GM12891 (cell line): ENCODE measurements around the gene TESK2.

Experiments
- PAX5 ChIP-seq: IDR thresholded peaks from 2 replicates; pipeline ENCODE4 v1.6.1; 2011; ENCODE audit warnings: low read length, moderate library complexity, mild to moderate bottlenecking; ENCODE audit not compliant: insufficient read depth, severe bottlenecking
- POLR2A ChIP-seq: IDR thresholded peaks from 2 replicates; pipeline ENCODE4 v1.6.1; 2011; ENCODE audit warnings: low read depth, low read length, control low read depth
- POLR2AphosphoS5 ChIP-seq: IDR thresholded peaks from 2 replicates; pipeline ENCODE4 v1.6.1; 2011; ENCODE audit warnings: low read depth, low read length, control low read depth
- POU2F2 ChIP-seq: IDR thresholded peaks from 2 replicates; pipeline ENCODE4 v1.6.1; 2011; ENCODE audit warnings: low read depth, mild to moderate bottlenecking, control low read depth, low read length, moderate library complexity
- SPI1 ChIP-seq: IDR thresholded peaks from 2 replicates; pipeline ENCODE4 v1.6.1; 2011; ENCODE audit warnings: low read depth, low read length, control low read depth

DNA sequence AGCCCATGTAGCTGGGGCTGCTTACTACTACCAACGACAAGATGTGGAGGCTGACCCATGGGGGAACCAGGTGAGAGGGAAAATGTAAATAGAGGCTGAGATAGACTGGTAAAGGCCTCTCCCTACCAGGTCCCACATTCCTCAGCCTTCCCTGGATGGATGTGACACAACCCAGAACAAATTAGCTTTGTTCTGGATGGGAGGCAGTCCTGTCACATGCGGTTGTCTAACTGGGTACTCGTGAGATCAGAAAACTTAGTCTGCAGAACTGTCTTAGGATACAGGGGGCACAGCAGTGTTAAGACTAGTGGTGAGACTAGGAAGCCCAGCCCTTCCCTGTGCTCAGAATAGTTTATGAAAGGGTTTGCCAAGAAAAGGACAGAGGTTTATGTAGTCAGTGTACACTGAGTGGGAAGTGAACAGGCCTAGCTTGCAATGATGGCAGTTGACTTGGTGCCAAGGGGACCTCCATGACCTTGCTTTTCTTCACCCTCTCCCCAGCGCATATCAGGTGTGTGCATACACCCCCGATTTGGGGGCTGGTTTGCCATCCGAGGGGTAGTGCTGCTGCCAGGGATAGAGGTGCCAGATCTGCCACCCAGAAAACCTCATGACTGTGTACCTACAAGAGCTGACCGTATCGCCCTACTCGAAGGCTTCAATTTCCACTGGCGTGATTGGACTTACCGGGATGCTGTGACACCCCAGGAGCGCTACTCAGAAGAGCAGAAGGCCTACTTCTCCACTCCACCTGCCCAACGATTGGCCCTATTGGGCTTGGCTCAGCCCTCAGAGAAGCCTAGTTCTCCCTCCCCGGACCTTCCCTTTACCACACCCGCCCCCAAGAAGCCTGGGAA is 17.6 kb upstream of the TESK2 start:
- TF ChIP-seq POLR2AphosphoS5 (peak; percentile 88), POLR2A (peak; percentile 68; the same call in 1 of the 2 replicates), PAX5 (no peak), SPI1 (no peak), POU2F2 (no peak; the same call in 1 of the 2 replicates)
